LHCN-M2 (cell line): ENCODE results near the gene ATP10A. TPM values are rescaled to one million over a fixed set of nuclear protein-coding genes. Genes with fewer than 3 reads are reported as not detected.

Source experiments
- DNase-seq: peaks from one replicate; pipeline ENCODE4 v3.0.0-alpha.2; 2012; ENCODE audit warnings: low read depth
- total RNA-seq: library from RNA; depleted of rRNA; stranded (reverse); fragments of >200 nt; gene quantifications from 2 replicates; pipeline ENCODE4 v1.2.3, GENCODE V29; 2014

Gene ATP10A
- total RNA-seq, 1 experiment from 2014 or later, result 0.69 TPM

- no peak for DNase-seq
Observed at GRCh38 chr15:25701721-25702465, 161.2 kb downstream of the ATP10A start.

DNA sequence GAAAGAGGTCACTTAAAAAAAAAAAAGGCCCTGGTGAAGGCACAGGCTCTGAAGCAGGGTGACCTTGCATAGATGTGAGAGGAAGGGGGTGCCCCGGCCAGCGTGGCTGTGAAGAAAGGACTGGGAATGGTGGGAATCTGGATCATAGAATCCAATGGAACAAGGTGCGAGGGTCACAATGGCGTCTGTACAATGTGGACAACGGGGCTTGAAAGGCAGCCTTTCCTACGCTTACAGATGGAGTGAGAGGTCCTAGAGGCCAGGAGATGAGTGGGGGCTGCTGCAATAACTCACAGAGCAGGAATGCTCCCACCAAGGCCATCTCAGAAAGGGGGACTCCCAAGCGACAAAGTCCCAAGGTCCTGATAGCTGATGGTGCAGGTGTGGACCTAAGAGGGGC is 162.2 kb downstream of the ATP10A start:
- DNase-seq, result no peak

DNA sequence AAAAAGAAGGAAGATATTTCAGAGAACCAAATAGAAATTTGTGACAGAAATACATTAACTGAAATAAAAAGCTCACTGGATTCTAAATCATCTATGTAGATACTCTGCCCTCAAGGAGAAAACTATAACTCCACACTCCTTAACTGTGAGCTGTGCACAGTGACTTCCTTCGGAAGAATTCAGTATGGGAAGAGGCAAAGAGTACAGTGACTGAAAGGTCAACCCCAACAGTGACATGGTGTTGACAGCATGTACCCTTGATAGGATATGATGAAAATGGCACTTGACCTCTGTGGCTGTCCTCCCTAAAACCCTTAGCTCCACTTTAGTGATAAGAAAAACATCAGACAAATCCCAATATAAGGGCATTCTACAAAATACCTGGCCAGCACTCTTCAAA is 165.5 kb downstream of the ATP10A start:
- no peak for DNase-seq

DNA sequence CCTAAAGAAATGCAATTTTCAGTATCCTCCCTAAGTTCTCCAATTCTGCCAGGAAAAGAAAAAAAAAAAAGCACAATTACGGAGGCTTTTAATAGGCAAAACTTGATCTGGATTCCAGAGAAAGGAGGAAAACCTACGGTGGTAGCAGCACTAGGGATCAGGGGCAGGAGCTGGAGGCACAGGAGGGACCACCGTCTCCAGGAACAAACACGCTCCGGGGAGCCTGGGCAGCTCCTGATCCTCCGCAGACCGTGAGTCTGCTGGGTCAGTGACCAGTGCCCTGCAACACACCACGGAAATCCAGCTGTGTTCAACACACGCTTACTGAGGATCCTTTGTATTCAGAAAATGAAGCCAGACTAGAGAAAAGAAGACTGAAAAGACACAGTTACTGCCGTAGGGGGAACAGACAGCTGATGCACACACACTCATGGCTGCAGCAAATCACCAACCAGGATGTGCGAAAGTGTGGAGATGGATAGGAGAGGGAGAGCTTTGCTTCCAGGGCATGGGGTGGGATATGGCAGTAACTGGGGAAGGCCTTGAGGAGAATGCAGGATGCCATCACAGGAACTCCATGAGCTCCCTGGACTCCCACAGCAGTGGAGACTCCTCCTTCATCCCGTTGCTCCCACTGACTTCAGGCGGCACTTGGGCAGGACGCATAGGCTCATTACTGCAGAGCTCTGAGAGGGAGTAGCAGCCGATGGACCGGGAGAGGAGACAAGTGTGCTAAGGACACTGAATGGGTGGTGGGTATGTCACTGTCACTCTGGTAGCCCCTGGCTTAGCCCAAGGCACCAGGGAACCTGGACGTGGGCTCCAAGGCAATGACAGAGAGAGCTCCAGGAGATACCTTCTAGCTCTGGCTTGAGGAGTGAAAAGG is 167.0 kb downstream of the ATP10A start:
- no peak for DNase-seq

DNA sequence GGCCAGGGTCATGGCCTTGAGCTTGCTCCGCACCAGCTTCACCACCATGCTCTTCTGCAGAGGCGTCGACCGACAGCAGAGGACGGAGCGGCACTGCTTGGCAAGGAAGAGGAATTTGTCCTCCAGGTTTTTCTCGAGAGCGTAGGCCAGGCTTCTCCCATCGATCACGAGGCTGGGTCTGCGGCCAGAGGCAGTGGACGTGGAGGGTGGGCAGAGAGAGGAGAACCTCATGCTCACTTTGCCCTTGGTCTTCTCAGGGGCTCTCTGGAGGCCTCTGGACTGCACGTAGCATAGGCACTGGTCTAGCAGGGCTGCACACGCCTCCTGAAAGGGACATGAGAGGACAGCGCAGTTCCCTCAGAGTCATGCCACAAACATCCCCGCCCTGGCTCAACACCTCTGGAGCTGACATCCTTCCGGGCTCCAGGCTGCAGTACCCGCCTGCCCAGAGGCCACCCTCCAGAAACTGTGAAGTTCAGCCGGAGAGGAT is 168.3 kb downstream of the ATP10A start:
- no peak for DNase-seq

DNA sequence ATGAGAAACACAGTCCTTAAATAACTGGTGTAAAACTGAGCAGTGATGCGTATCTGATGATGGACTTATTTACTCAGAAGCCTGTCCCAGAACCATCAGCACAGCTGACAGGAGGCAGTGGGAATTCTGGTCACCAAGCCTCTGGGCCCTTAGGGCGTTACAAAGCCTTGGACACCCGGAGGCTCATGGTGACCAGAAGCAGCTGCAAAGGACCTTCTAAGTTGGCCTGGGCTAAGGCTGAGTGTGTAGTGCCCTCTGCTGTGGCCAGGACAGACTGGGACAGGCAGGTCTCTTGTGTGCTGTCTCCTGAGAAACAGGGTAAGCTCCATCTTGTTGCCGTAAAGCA is 168.9 kb downstream of the ATP10A start:
- DNase-seq, result peak; percentile 8

DNA sequence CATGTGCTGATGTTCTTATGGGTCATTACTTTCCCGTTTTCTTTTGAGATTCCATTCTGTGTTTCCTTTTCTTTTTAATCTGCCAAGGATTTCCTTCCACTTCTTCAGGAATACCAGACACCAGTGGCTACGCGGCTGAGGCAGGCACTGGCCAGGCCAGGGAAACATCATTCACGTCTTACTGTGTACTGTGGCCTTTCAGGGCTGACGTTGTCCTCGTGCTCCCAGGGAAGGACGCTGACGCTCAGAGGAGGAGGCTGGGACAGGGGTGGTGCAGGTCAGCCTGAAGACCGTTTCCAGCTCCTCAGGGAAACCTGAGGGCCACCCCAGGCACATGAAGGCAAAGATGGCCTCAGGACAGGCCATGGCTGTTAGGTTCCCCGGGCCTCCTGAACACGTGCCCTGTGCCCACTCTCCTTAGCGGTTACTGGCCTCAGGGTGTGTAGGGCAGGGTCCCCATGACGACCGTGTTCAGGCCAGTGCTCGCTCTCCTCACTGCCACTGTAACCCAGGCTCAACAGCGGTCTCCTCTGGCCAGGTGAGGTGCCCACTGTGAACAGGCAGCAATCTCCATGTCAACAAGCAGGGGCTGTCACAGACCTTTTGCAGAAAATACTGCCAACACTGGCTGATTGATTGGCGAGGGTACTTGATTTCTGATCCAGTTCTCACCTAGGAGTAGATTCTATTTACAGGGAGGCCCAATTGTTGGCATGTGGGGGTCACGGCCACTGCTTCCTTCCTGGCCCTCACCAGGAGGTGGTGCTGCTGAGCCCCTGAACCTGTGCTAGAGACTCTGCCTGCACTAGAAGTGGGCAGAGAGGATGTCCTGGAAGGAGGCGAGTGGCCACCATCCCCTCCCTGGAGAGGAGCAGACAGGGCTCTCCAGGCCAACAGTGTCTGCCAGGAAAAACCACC is 169.5 kb downstream of the ATP10A start:
- DNase-seq, result peak; percentile 22

GRCh38 chr15:25691544-25692430 is 171.3 kb downstream of the ATP10A start:
- peak; percentile 39 for DNase-seq

- DNase-seq, result peak; percentile 66
Observed at GRCh38 chr15:25690673-25691543, 172.2 kb downstream of the ATP10A start.

DNA sequence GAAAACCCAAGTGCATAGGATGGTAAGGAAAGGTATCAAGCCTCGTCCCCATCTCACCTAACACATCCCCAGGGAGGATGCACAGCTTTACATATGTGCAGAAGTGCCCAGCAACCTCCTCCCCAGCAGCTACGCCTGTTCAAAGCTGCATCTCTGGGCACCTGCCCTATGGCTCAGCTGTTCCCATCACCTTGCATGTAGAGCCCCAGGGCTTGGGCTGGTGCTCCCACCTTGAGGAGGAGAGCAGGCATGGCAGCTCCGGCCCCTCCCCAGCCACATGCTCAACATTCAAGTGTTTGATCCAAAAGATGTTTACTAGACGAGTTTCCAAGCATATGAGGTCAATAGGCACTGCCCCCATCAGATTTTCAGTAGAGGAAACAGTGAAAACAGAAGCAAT is 173.5 kb downstream of the ATP10A start:
- DNase-seq, result no peak

- no peak for DNase-seq
Observed at GRCh38 chr15:25688166-25688565, 175.0 kb downstream of the ATP10A start.

DNA sequence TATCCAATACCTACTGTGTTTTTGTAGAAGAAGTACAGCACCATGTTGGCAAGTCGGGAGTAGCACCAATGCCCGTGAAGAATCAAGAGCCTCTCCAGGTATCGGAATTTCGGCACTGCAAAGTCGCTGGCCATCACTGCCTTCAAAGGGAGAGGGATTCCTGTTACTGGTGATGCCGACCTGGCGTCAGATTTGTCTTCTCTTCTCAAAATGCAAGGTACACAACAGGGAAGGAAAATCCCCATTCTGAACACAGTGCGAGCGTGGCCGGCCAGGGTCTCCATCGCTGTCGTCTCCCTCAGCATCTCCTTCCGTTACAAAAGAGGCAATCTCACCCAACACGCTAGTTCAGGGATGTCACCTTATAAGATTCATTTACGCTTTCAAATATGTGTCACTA is 175.4 kb downstream of the ATP10A start:
- no peak for DNase-seq

DNA sequence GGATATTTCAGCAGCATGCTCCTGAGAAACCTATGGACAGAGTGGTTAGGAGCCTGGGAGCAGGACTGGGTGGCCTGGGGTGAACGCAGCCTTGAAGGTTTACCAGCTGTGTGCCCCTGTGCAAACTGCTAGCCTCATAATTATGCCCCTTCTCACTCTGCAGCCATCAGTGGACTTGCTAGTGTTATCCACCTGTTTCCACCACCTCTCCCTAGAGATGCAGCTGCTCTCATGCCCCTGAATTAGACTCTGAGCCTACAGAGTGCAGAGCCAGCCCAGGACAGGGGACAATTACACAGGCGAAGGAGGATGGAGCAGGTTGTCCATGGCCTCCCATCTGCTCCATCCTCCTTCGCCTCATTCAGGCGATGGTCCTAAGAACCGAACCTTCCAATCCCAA is 175.9 kb downstream of the ATP10A start:
- DNase-seq, result no peak

DNA sequence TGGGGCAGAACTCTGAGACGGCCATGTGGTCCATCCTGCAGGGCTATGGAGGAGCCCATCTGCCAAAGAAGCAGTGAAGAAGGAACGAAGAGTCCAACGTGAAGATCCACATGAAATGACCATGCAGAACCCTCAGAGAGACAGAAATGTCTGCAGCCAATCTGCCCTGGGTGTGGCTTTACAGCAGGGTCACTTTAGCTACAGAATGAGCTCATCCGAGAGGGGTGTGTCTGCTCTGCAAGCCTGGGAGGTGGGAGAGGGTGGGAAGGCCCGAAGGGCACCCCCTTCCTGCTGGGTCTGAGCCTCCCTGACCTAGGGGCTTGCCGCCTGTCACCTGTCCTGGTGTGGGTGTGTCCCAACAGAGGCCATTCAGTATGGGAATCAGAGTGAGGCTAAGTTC is 176.3 kb downstream of the ATP10A start:
- DNase-seq, result no peak

DNA sequence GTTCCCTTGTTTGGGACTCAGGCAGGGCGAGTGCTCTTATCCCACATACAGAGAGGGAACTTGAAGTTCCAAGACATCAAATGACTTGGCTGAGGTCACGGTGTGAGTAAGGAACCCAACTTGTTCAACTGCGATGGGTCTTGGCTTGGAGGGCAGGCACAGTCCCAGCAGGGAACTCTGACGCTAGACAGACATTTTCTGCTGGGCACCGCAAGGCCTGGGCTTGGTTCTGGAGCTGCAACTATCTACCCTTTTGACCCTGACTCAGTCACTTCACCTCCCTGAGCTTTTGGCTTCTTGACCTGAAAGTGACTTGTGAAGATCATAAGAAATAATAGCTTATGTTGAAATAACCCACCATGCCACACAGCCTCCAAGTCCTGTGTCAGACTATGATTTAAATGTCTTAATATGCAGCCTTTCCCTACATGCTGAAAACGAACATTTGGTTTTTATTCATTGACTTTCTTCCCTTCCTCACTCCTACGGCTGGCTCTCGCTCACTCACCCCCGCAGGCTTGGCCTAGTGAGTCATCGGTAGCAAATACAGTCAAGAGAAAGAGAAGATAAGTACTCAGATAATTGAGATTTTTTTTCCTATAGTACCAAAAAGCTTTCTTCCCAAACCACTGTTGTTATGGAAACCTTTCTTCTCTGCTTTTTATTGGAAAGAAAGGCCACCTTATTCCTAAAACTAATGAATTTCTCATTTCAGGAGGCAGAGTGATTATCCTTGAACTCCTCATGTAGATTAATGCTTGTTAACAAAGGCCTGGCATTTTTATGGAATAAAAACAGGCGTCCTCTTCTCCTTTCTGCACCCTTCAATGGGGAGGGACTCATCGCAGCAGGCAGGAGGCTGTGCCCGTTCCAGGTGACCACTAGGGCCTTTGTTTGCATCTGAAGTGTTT is 178.4 kb downstream of the ATP10A start:
- peak; percentile 50 for DNase-seq

GRCh38 chr15:25683911-25684310 is 179.2 kb downstream of the ATP10A start:
- DNase-seq, result no peak

DNA sequence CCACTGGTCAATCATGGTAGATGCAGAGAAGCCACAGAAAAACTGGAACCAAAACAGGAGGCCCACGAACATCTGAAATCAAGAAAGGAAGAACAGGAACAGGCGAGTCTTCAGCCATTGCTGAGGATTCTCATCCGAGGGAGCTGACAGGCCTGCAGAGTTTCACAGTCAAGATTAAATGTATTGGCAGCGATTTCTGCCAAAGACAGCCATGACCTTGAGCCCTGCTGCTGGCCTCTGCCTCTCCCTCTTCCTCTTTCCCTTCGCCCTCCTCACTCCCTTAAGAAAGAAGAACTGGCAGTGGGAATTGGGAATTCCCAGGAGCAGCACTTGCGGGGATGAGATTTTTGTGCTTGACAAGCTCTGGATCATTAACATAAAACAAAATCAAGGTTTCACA is 179.7 kb downstream of the ATP10A start:
- DNase-seq, result no peak

DNA sequence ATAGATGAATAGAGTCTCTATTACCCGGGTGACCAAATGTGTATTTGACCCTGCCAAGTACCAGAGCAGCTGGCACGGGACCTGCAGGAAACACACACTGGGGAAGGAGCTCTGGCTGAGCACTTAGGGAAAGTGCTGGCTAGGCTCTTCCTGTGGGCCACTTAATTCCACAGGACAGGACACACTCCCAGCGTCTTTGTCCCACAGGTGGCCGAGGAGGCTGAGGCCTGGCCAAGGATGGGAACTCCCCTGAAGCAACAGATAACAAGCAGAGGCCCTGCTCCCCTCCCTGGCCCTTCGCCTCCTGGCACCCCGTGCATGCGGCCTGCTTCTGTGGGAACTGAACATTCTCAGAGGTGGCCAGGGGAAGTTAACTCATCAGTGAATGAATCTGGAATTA is 180.8 kb downstream of the ATP10A start:
- no peak for DNase-seq

DNA sequence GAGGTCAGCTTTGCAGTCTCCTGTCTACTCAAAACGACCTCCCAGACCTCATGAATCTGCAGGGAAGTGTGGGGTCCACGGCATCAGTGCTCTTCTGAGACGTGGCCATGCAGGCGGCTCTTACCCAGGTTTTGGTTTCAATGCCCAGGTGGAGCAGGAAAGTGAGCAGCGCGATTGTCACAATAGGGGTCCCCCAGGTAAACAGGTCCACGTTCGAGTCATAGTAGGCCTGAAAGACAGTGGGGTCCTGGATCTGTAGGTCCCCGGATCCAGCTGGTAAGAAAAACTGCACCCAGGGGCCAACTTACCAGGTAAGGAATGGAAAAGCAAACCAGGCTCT is 182.5 kb downstream of the ATP10A start:
- no peak for DNase-seq
